ENCODE data around the gene FCN1.

DNA sequence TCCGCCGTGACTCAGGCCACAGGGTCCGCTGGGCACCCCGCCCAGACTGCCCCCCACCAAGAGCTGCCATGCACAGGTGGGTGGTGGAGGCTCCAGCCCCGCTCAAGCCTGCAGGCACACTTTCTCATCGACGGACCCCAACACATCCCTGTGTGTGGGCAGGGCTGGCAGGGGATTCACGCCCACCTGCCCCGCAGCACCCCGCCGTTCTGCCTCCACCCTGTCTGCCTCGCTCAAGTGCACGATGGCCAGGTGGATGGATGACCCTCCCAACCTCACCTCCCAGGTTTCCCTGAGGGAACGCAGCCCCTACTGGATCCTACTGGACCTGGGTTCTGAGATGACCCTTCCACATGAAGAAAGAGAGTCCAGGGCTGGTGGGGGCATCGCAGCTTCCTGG lies 26.1 kb upstream of the FCN1 start:
- TF ChIP-seq, protein P1, sequence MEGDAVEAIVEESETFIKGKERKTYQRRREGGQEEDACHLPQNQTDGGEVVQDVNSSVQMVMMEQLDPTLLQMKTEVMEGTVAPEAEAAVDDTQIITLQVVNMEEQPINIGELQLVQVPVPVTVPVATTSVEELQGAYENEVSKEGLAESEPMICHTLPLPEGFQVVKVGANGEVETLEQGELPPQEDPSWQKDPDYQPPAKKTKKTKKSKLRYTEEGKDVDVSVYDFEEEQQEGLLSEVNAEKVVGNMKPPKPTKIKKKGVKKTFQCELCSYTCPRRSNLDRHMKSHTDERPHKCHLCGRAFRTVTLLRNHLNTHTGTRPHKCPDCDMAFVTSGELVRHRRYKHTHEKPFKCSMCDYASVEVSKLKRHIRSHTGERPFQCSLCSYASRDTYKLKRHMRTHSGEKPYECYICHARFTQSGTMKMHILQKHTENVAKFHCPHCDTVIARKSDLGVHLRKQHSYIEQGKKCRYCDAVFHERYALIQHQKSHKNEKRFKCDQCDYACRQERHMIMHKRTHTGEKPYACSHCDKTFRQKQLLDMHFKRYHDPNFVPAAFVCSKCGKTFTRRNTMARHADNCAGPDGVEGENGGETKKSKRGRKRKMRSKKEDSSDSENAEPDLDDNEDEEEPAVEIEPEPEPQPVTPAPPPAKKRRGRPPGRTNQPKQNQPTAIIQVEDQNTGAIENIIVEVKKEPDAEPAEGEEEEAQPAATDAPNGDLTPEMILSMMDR (IDR thresholded peaks at IDR 0.05; ENCODE audit: poor library complexity) = no peak
- no peak for TF ChIP-seq EZH2 (IDR thresholded peaks at IDR 0.05; ENCODE audit: borderline replicate concordance)
